ENCODE measurements around the gene IL10RB.
"Not testable (repeated sequence)": the region's sequence is repeated elsewhere in the genome, so short reads cannot be mapped to it uniquely, and the experiment has no call there.

DNA sequence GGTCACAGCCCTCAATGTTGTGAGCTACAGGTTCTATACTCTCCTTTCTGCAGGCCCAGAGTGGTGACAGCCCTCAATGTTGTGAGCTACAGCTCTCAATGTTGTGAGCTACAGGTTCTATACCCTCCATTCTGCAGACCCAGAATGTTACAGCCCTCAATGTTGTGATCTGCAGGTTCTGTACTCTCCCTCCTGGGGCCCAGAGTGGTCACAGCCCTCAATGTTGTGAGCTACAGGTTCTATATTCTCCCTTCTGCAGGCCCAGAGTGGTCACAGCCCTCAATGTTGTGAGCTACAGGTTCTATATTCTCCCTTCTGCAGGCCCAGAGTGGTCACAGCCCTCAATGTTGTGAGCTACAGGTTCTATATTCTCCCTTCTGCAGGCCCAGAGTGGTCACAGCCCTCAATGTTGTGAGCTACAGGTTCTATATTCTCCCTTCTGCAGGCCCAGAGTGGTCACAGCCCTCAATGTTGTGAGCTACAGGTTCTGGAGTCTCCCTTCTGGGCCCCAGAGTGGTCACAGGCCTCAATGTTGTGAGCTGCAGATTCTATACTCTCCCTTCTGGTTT lies 26.5 kb upstream of the IL10RB start:
- TF ChIP-seq POLR2A (IDR thresholded peaks at IDR 0.05), result not testable (repeated sequence)
- TF ChIP-seq, protein P1, sequence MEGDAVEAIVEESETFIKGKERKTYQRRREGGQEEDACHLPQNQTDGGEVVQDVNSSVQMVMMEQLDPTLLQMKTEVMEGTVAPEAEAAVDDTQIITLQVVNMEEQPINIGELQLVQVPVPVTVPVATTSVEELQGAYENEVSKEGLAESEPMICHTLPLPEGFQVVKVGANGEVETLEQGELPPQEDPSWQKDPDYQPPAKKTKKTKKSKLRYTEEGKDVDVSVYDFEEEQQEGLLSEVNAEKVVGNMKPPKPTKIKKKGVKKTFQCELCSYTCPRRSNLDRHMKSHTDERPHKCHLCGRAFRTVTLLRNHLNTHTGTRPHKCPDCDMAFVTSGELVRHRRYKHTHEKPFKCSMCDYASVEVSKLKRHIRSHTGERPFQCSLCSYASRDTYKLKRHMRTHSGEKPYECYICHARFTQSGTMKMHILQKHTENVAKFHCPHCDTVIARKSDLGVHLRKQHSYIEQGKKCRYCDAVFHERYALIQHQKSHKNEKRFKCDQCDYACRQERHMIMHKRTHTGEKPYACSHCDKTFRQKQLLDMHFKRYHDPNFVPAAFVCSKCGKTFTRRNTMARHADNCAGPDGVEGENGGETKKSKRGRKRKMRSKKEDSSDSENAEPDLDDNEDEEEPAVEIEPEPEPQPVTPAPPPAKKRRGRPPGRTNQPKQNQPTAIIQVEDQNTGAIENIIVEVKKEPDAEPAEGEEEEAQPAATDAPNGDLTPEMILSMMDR (IDR thresholded peaks at IDR 0.05 in 4 of 5, conservative IDR thresholded peaks at IDR 0.05 in 1 of 5), result not testable (repeated sequence)
